ENCODE data around the gene NTF4. TPM values are rescaled to one million over a fixed set of nuclear protein-coding genes. Genes with fewer than 3 reads are reported as not detected.
A peak's percentile ranks its signal among the peaks of the same experiment; 100 is the strongest.

The NTF4 gene
- total RNA-seq, 4 donors from 2014 or later: 1.3 to 6.8 (median 2.9) TPM

DNA sequence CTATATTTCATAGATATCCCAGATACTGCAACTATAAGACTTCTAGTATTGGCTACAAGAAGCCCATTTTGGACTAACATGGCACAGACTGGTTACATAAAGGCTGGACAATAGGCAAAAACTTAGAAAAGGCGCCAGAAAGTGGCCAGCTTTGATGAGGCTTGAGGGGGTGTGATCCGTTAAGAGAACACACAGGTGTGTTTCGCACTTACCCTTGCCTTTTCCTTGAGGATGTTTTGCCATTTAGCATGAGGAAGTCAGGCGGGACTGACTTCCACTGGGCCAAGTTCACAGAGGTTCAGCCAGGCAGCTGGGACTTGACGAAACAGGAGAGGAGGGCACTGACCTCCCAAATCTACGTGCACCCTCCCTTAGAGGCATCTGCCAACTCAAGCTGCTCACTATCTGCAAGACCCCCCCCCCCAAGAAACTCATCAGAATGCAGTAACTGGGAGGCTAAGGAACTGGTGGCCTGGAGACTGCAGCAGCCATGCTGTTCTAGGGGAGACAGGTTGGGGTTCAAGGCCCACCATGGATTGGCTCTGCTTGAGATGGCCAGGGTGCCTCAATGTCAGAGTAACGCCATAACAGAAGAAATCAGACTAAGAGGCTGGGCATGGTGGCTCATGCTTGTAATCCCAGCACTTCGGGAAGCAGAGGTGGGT, 45.1 kb upstream of the NTF4 start:
- ATAC-seq: no peak
- Histone ChIP-seq H3K27me3 (no peaks in the 10 kb centered on the region), H3K36me3 (peaks cover 0 to 46% of the 10 kb centered on the region in 2 donors), H3K4me1 (peaks cover 12 to 32% of the 10 kb centered on the region in 2 donors), H3K27ac (peak overlapping the region in 3 of 4 donors; percentile 42 to 72 (median 61)), H3K4me3 (no peak overlapping the region), H3K9me3 (no peaks in the 10 kb centered on the region)
- intact Hi-C loops (cut with DNase I; ENCODE audit: low total_unique reads) (no loop called here), in situ Hi-C loops (cut with MboI; ENCODE audit: low sequenced_read_pairs in 4 of 4) (no loop called here)
- TF ChIP-seq, protein P1, sequence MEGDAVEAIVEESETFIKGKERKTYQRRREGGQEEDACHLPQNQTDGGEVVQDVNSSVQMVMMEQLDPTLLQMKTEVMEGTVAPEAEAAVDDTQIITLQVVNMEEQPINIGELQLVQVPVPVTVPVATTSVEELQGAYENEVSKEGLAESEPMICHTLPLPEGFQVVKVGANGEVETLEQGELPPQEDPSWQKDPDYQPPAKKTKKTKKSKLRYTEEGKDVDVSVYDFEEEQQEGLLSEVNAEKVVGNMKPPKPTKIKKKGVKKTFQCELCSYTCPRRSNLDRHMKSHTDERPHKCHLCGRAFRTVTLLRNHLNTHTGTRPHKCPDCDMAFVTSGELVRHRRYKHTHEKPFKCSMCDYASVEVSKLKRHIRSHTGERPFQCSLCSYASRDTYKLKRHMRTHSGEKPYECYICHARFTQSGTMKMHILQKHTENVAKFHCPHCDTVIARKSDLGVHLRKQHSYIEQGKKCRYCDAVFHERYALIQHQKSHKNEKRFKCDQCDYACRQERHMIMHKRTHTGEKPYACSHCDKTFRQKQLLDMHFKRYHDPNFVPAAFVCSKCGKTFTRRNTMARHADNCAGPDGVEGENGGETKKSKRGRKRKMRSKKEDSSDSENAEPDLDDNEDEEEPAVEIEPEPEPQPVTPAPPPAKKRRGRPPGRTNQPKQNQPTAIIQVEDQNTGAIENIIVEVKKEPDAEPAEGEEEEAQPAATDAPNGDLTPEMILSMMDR (IDR thresholded peaks at IDR 0.05 in 4 of 5, conservative IDR thresholded peaks at IDR 0.05 in 1 of 5): no peak
- no peak for TF ChIP-seq POLR2A (IDR thresholded peaks at IDR 0.05)
- no peak for DNase-seq

DNA sequence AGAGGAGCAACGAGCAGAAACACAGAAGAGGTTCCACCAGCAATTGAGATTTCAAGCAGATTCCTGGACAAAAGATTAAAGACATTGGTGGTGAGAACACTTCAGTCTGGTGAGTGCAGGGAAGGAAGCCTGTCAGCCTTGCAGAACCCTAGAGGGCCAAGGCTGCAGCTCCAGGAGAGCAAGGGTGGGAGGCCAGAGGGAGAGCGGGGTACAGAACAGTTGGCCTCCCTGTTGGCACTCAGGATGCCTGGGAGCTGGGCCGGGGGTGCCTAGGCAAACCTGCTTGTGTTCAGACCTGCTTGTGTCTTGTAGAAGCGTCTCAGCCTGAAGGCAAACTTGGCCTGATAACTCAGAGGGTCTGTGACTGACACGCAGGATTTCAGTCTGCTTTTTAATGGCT, 44.4 kb upstream of the NTF4 start:
- Histone ChIP-seq H3K4me3 (no peak overlapping the region), H3K27ac (peak overlapping the region in 1 of 4 donors; percentile 72), H3K36me3 (peaks cover 0 to 52% of the 10 kb centered on the region in 2 donors), H3K27me3 (no peaks in the 10 kb centered on the region), H3K9me3 (no peaks in the 10 kb centered on the region), H3K4me1 (peaks cover 12 to 32% of the 10 kb centered on the region in 2 donors)
- DNase-seq: no peak
- in situ Hi-C loops (cut with MboI; ENCODE audit: low sequenced_read_pairs in 4 of 4) (no loop called here), intact Hi-C loops (cut with DNase I; ENCODE audit: low total_unique reads) (no loop called here)
- no peak for ATAC-seq
- TF ChIP-seq, protein P1 (IDR thresholded peaks at IDR 0.05 in 4 of 5, conservative IDR thresholded peaks at IDR 0.05 in 1 of 5): no peak
- no peak for TF ChIP-seq POLR2A (IDR thresholded peaks at IDR 0.05)

DNA sequence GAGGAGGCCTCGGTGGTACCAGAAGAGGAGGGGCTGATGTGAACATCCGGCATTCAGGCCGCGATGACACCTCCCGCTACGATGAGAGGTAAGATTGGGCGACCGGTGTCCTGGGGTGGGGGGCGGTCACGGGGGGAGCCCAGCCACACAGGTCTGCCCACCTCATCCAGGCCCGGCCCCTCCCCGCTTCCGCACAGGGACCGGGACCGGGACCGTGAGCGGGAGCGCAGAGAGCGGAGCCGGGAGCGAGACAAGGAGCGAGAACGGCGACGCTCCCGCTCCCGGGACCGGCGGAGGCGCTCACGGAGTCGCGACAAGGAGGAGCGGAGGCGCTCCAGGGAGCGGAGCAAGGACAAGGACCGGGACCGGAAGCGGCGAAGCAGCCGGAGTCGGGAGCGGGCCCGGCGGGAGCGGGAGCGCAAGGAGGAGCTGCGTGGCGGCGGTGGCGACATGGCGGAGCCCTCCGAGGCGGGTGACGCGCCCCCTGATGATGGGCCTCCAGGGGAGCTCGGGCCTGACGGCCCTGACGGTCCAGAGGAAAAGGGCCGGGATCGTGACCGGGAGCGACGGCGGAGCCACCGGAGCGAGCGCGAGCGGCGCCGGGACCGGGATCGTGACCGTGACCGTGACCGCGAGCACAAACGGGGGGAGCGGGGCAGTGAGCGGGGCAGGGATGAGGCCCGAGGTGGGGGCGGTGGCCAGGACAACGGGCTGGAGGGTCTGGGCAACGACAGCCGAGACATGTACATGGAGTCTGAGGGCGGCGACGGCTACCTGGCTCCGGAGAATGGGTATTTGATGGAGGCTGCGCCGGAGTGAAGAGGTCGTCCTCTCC, 43.2 kb upstream of the NTF4 start:
- TF ChIP-seq, protein P1 (IDR thresholded peaks at IDR 0.05 in 4 of 5, conservative IDR thresholded peaks at IDR 0.05 in 1 of 5): no peak
- TF ChIP-seq POLR2A (IDR thresholded peaks at IDR 0.05): no peak
- Histone ChIP-seq H3K27ac (no peak overlapping the region), H3K4me3 (no peak overlapping the region), H3K9me3 (no peaks in the 10 kb centered on the region), H3K4me1 (peaks cover 12 to 28% of the 10 kb centered on the region in 2 donors), H3K36me3 (peaks cover 0 to 64% of the 10 kb centered on the region in 2 donors), H3K27me3 (no peaks in the 10 kb centered on the region)
- in situ Hi-C loops (cut with MboI; ENCODE audit: low sequenced_read_pairs in 4 of 4) (no loop called here), intact Hi-C loops (cut with DNase I; ENCODE audit: low total_unique reads) (no loop called here)
- ATAC-seq (no peak), DNase-seq (no peak)

- intact Hi-C loops (cut with DNase I; ENCODE audit: low total_unique reads): loop anchor here (1.0 kb wide), 1 partner anchor 9 kb away; no protein-coding TSS in a partner anchor
These were observed 42.1 kb upstream of the NTF4 start for GRCh38 chr19:49106648-49107135.

More at GRCh38 chr19:49106648-49107135, 42.1 kb upstream of the NTF4 start:
- peak; percentile 68 to 78 for ATAC-seq
- no peaks in the 10 kb centered on the region for H3K27me3 ChIP-seq
- peaks cover 0 to 76% of the 10 kb centered on the region in 2 donors for H3K36me3 ChIP-seq
- no peak overlapping the region for H3K4me3 ChIP-seq
- TF ChIP-seq, protein P1 (IDR thresholded peaks at IDR 0.05 in 4 of 5, conservative IDR thresholded peaks at IDR 0.05 in 1 of 5): peak; percentile 70 to 82 (median 78)
- no peak for TF ChIP-seq POLR2A (IDR thresholded peaks at IDR 0.05)
- DNase-seq: peak in 1 of 2 donors; percentile 64
- H3K4me1 ChIP-seq: peaks cover 12 to 28% of the 10 kb centered on the region in 2 donors
- peak overlapping the region; percentile 40 to 54 (median 49) for H3K27ac ChIP-seq
- H3K9me3 ChIP-seq: no peaks in the 10 kb centered on the region
- in situ Hi-C loops (cut with MboI; ENCODE audit: low sequenced_read_pairs in 4 of 4): no loop called here
